DMS153 treated with DMSO at 0.1 percent for 48 hours (cell line): ENCODE data around the gene CST4.
A peak's percentile ranks its signal among the peaks of the same experiment; 100 is the strongest.
"Not testable (repeated sequence)": the region's sequence is repeated elsewhere in the genome, so short reads cannot be mapped to it uniquely, and the experiment has no call there.

Experiments used
- DNase-seq: peaks from one replicate; lab custom pipeline; 2025; ENCODE audit not compliant: unreplicated experiment; lab: John Stamatoyannopoulos, UW

Gene CST4

GRCh38 chr20:23688684-23689398 is at the start of gene CST4:
Gene CST4, minus strand, starts transcription at chr20:23689038. Its CDS starts 69 bp downstream, at chr20:23688969.
- not testable (repeated sequence) for DNase-seq

GRCh38 chr20:23735391-23735790 is 46.6 kb upstream of the CST4 start:
- DNase-seq: not testable (repeated sequence)

- DNase-seq: not testable (repeated sequence)
These were observed 46.1 kb upstream of the CST4 start for GRCh38 chr20:23734949-23735348.

GRCh38 chr20:23734440-23734839 is 45.6 kb upstream of the CST4 start:
- DNase-seq: not testable (repeated sequence)

- DNase-seq: no peak
These were observed 38.2 kb upstream of the CST4 start for GRCh38 chr20:23727016-23727415.

- DNase-seq: no peak
These were observed 36.3 kb upstream of the CST4 start for GRCh38 chr20:23725102-23725501.

- not testable (repeated sequence) for DNase-seq
These were observed 34.9 kb upstream of the CST4 start for GRCh38 chr20:23723659-23724307.

- not testable (repeated sequence) for DNase-seq
These were observed 34.0 kb upstream of the CST4 start for GRCh38 chr20:23722851-23723250.

- DNase-seq: no peak
These were observed 33.1 kb upstream of the CST4 start for GRCh38 chr20:23721962-23722361.

GRCh38 chr20:23719351-23719750 is 30.5 kb upstream of the CST4 start:
- not testable (repeated sequence) for DNase-seq

GRCh38 chr20:23711778-23712177 is 22.9 kb upstream of the CST4 start:
- not testable (repeated sequence) for DNase-seq

GRCh38 chr20:23710771-23711170 is 21.9 kb upstream of the CST4 start:
- no peak for DNase-seq

- no peak for DNase-seq
These were observed 17.1 kb upstream of the CST4 start for GRCh38 chr20:23705895-23706294.

GRCh38 chr20:23702021-23702420 is 13.2 kb upstream of the CST4 start:
- DNase-seq: no peak

- no peak for DNase-seq
These were observed 12.1 kb upstream of the CST4 start for GRCh38 chr20:23700931-23701330.

GRCh38 chr20:23697947-23698346 is 9.1 kb upstream of the CST4 start:
- no peak for DNase-seq

- peak; percentile 33 for DNase-seq
These were observed 6.2 kb upstream of the CST4 start for GRCh38 chr20:23695068-23695395.

GRCh38 chr20:23694178-23695067 is 5.6 kb upstream of the CST4 start:
- DNase-seq: not testable (repeated sequence)

- DNase-seq: not testable (repeated sequence)
These were observed 4.1 kb upstream of the CST4 start for GRCh38 chr20:23692725-23693619.

GRCh38 chr20:23691675-23692074 is 2.8 kb upstream of the CST4 start:
- no peak for DNase-seq

- no peak for DNase-seq
These were observed 1.7 kb upstream of the CST4 start for GRCh38 chr20:23690581-23690980.
